K562 (cell line): ENCODE measurements around the gene PRSS35.
"Not testable (repeated sequence)": the region's sequence is repeated elsewhere in the genome, so short reads cannot be mapped to it uniquely, and the experiment has no call there.

ENCODE experiments used
- BRD9 ChIP-seq: fragments of 450-650 bp; IDR thresholded peaks from 2 replicates; pipeline ENCODE4 v1.6.1; 2018; ENCODE audit warnings: low read depth; ENCODE audit not compliant: partially characterized antibody
- EP300 ChIP-seq: IDR thresholded peaks from 2 replicates; pipeline ENCODE4 v1.6.1; 2012; ENCODE audit warnings: low read length, improper control_type of control experiment
- EZH2 ChIP-seq: IDR thresholded peaks from 2 replicates; pipeline ENCODE4 v1.6.1; 2012; ENCODE audit warnings: low read depth, mild to moderate bottlenecking, inconsistent platforms, low read length, borderline replicate concordance
- ZNF121 ChIP-seq: sonication (generic); formaldehyde crosslinking; conservative IDR thresholded peaks from 2 replicates; pipeline ENCODE4 v1.8.0; 2022; ENCODE audit warnings: missing genetic modification reagents
- TF ChIP-seq, protein P1 (sequence below), 2 experiments: fragments of 450-650 bp; conservative IDR thresholded peaks; 2 replicates each; pipeline ENCODE4 v1.6.1; 2017; ENCODE audit warnings: mild to moderate bottlenecking in 2 of 2, moderate library complexity in 2 of 2

DNA sequence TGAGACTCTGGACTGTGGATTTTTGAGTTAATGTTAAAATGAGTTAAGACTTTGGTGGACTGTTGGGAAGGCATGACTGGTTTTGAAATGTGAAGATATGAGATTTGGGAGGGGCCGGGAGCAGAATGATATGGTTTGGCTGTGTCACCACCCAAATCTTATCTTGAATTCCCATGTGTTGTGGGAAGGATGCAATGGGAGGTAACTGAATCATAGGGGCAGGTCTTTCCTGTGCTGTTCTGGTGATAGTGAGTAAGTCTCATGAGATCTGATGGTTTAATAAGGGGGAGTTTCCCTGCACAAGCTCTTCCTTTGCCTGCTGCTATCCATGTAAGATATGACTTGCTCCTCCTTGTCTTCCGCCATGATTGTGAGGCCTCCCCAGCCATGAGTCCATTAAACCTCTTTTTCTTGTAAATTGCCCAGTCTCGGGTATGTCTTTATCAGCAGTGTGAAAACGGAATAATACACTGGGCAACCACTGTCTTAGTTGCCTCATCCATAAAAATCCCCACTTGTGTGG lies 59.4 kb downstream of the PRSS35 start:
- TF ChIP-seq BRD9; ZNF121 (CRISPR knock-in tag); EZH2: not testable (repeated sequence)
- peak; percentile 13; the same call in 1 of the 2 replicates for TF ChIP-seq EP300
- TF ChIP-seq, protein P1, sequence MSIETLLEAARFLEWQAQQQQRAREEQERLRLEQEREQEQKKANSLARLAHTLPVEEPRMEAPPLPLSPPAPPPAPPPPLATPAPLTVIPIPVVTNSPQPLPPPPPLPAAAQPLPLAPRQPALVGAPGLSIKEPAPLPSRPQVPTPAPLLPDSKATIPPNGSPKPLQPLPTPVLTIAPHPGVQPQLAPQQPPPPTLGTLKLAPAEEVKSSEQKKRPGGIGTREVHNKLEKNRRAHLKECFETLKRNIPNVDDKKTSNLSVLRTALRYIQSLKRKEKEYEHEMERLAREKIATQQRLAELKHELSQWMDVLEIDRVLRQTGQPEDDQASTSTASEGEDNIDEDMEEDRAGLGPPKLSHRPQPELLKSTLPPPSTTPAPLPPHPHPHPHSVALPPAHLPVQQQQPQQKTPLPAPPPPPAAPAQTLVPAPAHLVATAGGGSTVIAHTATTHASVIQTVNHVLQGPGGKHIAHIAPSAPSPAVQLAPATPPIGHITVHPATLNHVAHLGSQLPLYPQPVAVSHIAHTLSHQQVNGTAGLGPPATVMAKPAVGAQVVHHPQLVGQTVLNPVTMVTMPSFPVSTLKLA (conservative IDR thresholded peaks at IDR 0.05), result not testable (repeated sequence)
